SK-N-SH (cell line): Measurements from ENCODE around the gene COL25A1. TPM values are rescaled to one million over a fixed set of nuclear protein-coding genes. Genes with fewer than 3 reads are reported as not detected.

Experiments used
- CTCF ChIA-PET: fragments of 300-600, 350-600 bp; formaldehyde crosslinking; extraction: SDS; loops from one replicate; lab custom pipeline; 2021; lab: Yijun Ruan, JAX
- POLR2A ChIA-PET: fragments of 350-600 bp; sonication (Branson Sonifier 250); formaldehyde crosslinking; extraction: SDS; loops from one replicate; lab custom pipeline; 2020; ENCODE audit warnings: antibody characterized with exemption, inconsistent platforms; lab: Yijun Ruan, JAX
- DNase-seq: peaks from one replicate; pipeline ENCODE4 v3.0.0; 2012
- H2AFZ ChIP-seq: fragments of 200-600 bp; sonication (generic); 2 replicates; pipeline ENCODE4 v1.8.1; 2016; ENCODE audit warnings: antibody characterized with exemption, mild to moderate bottlenecking, low read depth
- H3F3A ChIP-seq: fragments of 200-600 bp; sonication (generic); replicated peaks from 2 replicates; pipeline ENCODE3; 2016; ENCODE audit warnings: antibody characterized with exemption, mild to moderate bottlenecking; ENCODE audit not compliant: insufficient read depth
- H3K27ac ChIP-seq, 2 experiments: fragments of 200-500 bp in 1 of 2; fragments of 200-600 bp in 1 of 2; sonication (Bioruptor generic) in 1 of 2; sonication (generic), shearing (Covaris generic) in 1 of 2; 2 replicates each; pipeline versions ENCODE4 v1.5.1 to v1.6.1; 2014 to 2016; ENCODE audit warnings: low read depth in 2 of 2, inconsistent platforms in 1 of 2, low read length in 1 of 2, mild to moderate bottlenecking in 1 of 2, mixed read lengths in 1 of 2
- H3K27me3 ChIP-seq: fragments of 200-600 bp; sonication (generic), shearing (Covaris generic); 2 replicates; pipeline ENCODE4 v1.6.1; 2016; ENCODE audit warnings: mixed run types; ENCODE audit not compliant: insufficient read depth
- H3K36me3 ChIP-seq, 2 experiments: fragments of 200-500 bp in 1 of 2; fragments of 200-600 bp in 1 of 2; sonication (Bioruptor generic) in 1 of 2; sonication (generic) in 1 of 2; replicated peaks in 1 of 2; 2 replicates each; pipeline versions ENCODE3 to v1.5.1; 2014 to 2016; ENCODE audit warnings: low read length in 1 of 2, mild to moderate bottlenecking in 1 of 2; ENCODE audit not compliant: insufficient read depth in 2 of 2, control insufficient read depth in 1 of 2
- H3K4me1 ChIP-seq, 2 experiments: fragments of 200-500 bp in 1 of 2; fragments of 200-600 bp in 1 of 2; sonication (Bioruptor generic) in 1 of 2; sonication (generic), shearing (Covaris generic) in 1 of 2; 2 replicates each; pipeline versions ENCODE4 v1.5.1 to v1.6.1; 2014 to 2016; ENCODE audit warnings: low read depth in 1 of 2, low read length in 1 of 2, mixed run types in 1 of 2; ENCODE audit not compliant: insufficient read depth in 2 of 2, control insufficient read depth in 1 of 2
- H3K4me2 ChIP-seq: fragments of 200-600 bp; sonication (generic), shearing (Covaris generic); 2 replicates; pipeline ENCODE4 v1.6.1; 2017; ENCODE audit warnings: mixed run types
- H3K4me3 ChIP-seq, 2 experiments: fragments of 200-500 bp in 1 of 2; fragments of 200-600 bp in 1 of 2; sonication (Bioruptor generic) in 1 of 2; sonication (generic), shearing (Covaris generic) in 1 of 2; 2 replicates each; pipeline versions ENCODE4 v1.5.1 to v1.8.1; 2014 to 2016; ENCODE audit warnings: low read depth in 2 of 2, inconsistent platforms in 1 of 2, low read length in 1 of 2, mild to moderate bottlenecking in 1 of 2, mixed read lengths in 1 of 2, moderate library complexity in 1 of 2
- H3K79me2 ChIP-seq: fragments of 200-600 bp; sonication (generic); 2 replicates; pipeline ENCODE4 v1.8.1; 2017; ENCODE audit warnings: mild to moderate bottlenecking; ENCODE audit not compliant: insufficient read depth
- H3K9ac ChIP-seq: fragments of 200-600 bp; sonication (generic); 2 replicates; pipeline ENCODE4 v1.6.1; 2017; ENCODE audit warnings: mixed run types
- H3K9me2 ChIP-seq: fragments of 200-600 bp; sonication (generic); 2 replicates; pipeline ENCODE4 v1.6.1; 2017; ENCODE audit warnings: mixed run types
- H3K9me3 ChIP-seq: fragments of 200-600 bp; sonication (generic); 2 replicates; pipeline ENCODE4 v1.6.1; 2017; ENCODE audit warnings: mixed run types, mild to moderate bottlenecking, moderate library complexity
- H4K20me1 ChIP-seq: fragments of 200-600 bp; sonication (generic); 2 replicates; pipeline ENCODE4 v1.6.1; 2017; ENCODE audit warnings: mild to moderate bottlenecking, mixed run types; ENCODE audit not compliant: insufficient read depth
- ELF1 ChIP-seq: IDR thresholded peaks from 2 replicates; pipeline ENCODE4 v1.4.0; 2012
- EP300 ChIP-seq, 2 experiments: IDR thresholded peaks; 2 replicates each; pipeline versions ENCODE4 v1.4.0 to v1.6.1; 2012; ENCODE audit warnings: borderline replicate concordance in 1 of 2, low read depth in 1 of 2, low read length in 1 of 2
- EZH2phosphoT487 ChIP-seq: fragments of 200-600 bp; sonication (generic); IDR thresholded peaks from 2 replicates; pipeline ENCODE4 v1.6.1; 2017; ENCODE audit warnings: low read depth, mixed run types, mild to moderate bottlenecking, antibody characterized with exemption, moderate library complexity, borderline replicate concordance
- FOXJ3 ChIP-seq: sonication (generic); formaldehyde crosslinking; IDR thresholded peaks from 2 replicates; pipeline ENCODE4 v1.5.1; 2020; ENCODE audit warnings: mild to moderate bottlenecking, missing genetic modification reagents
- FOXM1 ChIP-seq: IDR thresholded peaks from 2 replicates; pipeline ENCODE4 v1.4.0; 2012; ENCODE audit warnings: low read depth, mild to moderate bottlenecking
- GABPA ChIP-seq: IDR thresholded peaks from 2 replicates; pipeline ENCODE4 v1.4.0; 2012; ENCODE audit warnings: low read depth, mild to moderate bottlenecking
- IRF3 ChIP-seq: fragments of 150-350 bp; IDR thresholded peaks from 2 replicates; pipeline ENCODE4 v1.6.1; 2016; ENCODE audit warnings: mild to moderate bottlenecking, low read depth, low read length
- JUND ChIP-seq: IDR thresholded peaks from 2 replicates; pipeline ENCODE4 v1.4.0; 2012
- MAX ChIP-seq: IDR thresholded peaks from 2 replicates; pipeline ENCODE4 v1.4.0; 2012; ENCODE audit warnings: low read depth
- NRF1 ChIP-seq: IDR thresholded peaks from 2 replicates; pipeline ENCODE4 v1.6.1; 2012; ENCODE audit warnings: low read depth, mild to moderate bottlenecking, low read length
- PBX3 ChIP-seq: IDR thresholded peaks from 2 replicates; pipeline ENCODE4; 2012
- POLR2AphosphoS5 ChIP-seq: IDR thresholded peaks from 2 replicates; pipeline ENCODE4 v1.6.1; 2012; ENCODE audit warnings: low read depth, low read length
- RFX5 ChIP-seq: IDR thresholded peaks from 2 replicates; pipeline ENCODE4 v1.6.1; 2012; ENCODE audit warnings: mild to moderate bottlenecking, improper control_type of control experiment, low read length
- RXRA ChIP-seq: IDR thresholded peaks from 2 replicates; pipeline ENCODE4 v1.4.0; 2012; ENCODE audit warnings: low read depth, mild to moderate bottlenecking, borderline replicate concordance
- SIN3A ChIP-seq: IDR thresholded peaks from 2 replicates; pipeline ENCODE4 v1.6.1; 2012; ENCODE audit warnings: low read depth, mild to moderate bottlenecking, low read length, moderate library complexity, borderline replicate concordance
- SMC3 ChIP-seq: IDR thresholded peaks from 2 replicates; pipeline ENCODE4 v1.6.1; 2012; ENCODE audit warnings: low read depth, low read length, improper control_type of control experiment
- TAF1 ChIP-seq: IDR thresholded peaks from 2 replicates; pipeline ENCODE4 v1.6.1; 2012; ENCODE audit warnings: low read depth, mild to moderate bottlenecking, low read length, moderate library complexity, borderline replicate concordance
- USF1 ChIP-seq: IDR thresholded peaks from 2 replicates; pipeline ENCODE4 v1.4.0; 2012; ENCODE audit warnings: low read depth, borderline replicate concordance
- YY1 ChIP-seq: IDR thresholded peaks from 2 replicates; pipeline ENCODE4 v1.4.0; 2012; ENCODE audit warnings: low read depth, mild to moderate bottlenecking
- ZBTB33 ChIP-seq: IDR thresholded peaks from 2 replicates; pipeline ENCODE4 v1.4.0; 2012; ENCODE audit warnings: low read depth, borderline replicate concordance
- WGBS: methylation state at CpG from one replicate; pipeline ENCODE4 v1.1.6; 2017; ENCODE audit warnings: low lambda C conversion rate; 5-methylcytosine and 5-hydroxymethylcytosine counted together
- polyA plus RNA-seq, 3 experiments: library from polyadenylated mRNA; depleted of rRNA; stranded (reverse); fragments of >200 nt; gene quantifications; 2 replicates each; pipeline ENCODE4 v1.2.3, GENCODE V29; 2012

Gene COL25A1
- polyA plus RNA-seq, 1 of the 3 experiments (the other 2 are of a cell fraction), result not detected

- Histone ChIP-seq H3K4me2 (no peak overlapping the region), H3K36me3 (no peaks in the 10 kb centered on the region), H3K9me2 (no peaks in the 10 kb centered on the region), H3K4me1 (no peaks in the 10 kb centered on the region), H2AFZ (no peak overlapping the region), H3K9me3 (no peaks in the 10 kb centered on the region), H3K79me2 (no peaks in the 10 kb centered on the region), H3K27me3 (peaks cover 32% of the 10 kb centered on the region; the same call in 1 of the 2 replicates), H3F3A (no peaks in the 10 kb centered on the region), H3K27ac (no peak overlapping the region), H3K4me3 (no peak overlapping the region), H3K9ac (no peak overlapping the region), H4K20me1 (no peaks in the 10 kb centered on the region)
- no peak for TF ChIP-seq ZBTB33
- TF ChIP-seq NRF1, result no peak
- TF ChIP-seq RXRA, result no peak
- TF ChIP-seq GABPA, result no peak
- TF ChIP-seq ELF1, result no peak
- no peak for TF ChIP-seq RFX5
- no peak for TF ChIP-seq SMC3
- no peak for TF ChIP-seq EP300 (IDR thresholded peaks at IDR 0.05; ENCODE audit: borderline replicate concordance in 1 of 2, low read depth in 1 of 2, low read length in 1 of 2)
- no peak for TF ChIP-seq POLR2AphosphoS5
- no peak for TF ChIP-seq FOXJ3
- no peak for TF ChIP-seq EZH2phosphoT487
- no peak for TF ChIP-seq MAX
- TF ChIP-seq SIN3A, result no peak
- ChIA-PET CTCF (no interaction called here), POLR2A (interaction anchor here (0.6 kb wide), 1 partner anchor 12 kb away, joined by 3 read pairs; no protein-coding TSS in a partner anchor)
- DNase-seq, result no peak
- WGBS, result 5% methylated on average over 5 of the region's 5 CpGs
Measured at GRCh38 chr4:108919226-108919893, 383.1 kb downstream of the COL25A1 start.

- Histone ChIP-seq H3K9me3 (no peaks in the 10 kb centered on the region), H3F3A (no peaks in the 10 kb centered on the region), H2AFZ (no peak overlapping the region; the same call in 1 of the 2 replicates), H3K4me2 (no peak overlapping the region), H3K79me2 (no peaks in the 10 kb centered on the region), H3K27me3 (peaks cover 36% of the 10 kb centered on the region; the same call in 1 of the 2 replicates), H3K27ac (no peak overlapping the region), H4K20me1 (no peaks in the 10 kb centered on the region), H3K4me1 (no peaks in the 10 kb centered on the region), H3K9me2 (no peaks in the 10 kb centered on the region), H3K36me3 (no peaks in the 10 kb centered on the region), H3K4me3 (no peak overlapping the region), H3K9ac (no peak overlapping the region)
- ChIA-PET POLR2A (no interaction called here), CTCF (no interaction called here)
- TF ChIP-seq JUND (no peak), USF1 (no peak), YY1 (no peak), TAF1 (no peak), PBX3 (no peak), FOXM1 (no peak), IRF3 (no peak), FOXJ3 (no peak)
- 1% methylated on average over 5 of the region's 5 CpGs for WGBS
- no peak for DNase-seq
Measured at GRCh38 chr4:108917255-108917654, 385.2 kb downstream of the COL25A1 start.
